Measurements from ENCODE around the gene COL8A1.

The COL8A1 gene

GRCh38 chr3:99761415-99762165 is 123.2 kb downstream of the COL8A1 start:
- DNase-seq (ENCODE audit: low spot score), result no peak

- DNase-seq (ENCODE audit: low spot score), result no peak
These were observed 124.5 kb downstream of the COL8A1 start for GRCh38 chr3:99762901-99763300.

DNA sequence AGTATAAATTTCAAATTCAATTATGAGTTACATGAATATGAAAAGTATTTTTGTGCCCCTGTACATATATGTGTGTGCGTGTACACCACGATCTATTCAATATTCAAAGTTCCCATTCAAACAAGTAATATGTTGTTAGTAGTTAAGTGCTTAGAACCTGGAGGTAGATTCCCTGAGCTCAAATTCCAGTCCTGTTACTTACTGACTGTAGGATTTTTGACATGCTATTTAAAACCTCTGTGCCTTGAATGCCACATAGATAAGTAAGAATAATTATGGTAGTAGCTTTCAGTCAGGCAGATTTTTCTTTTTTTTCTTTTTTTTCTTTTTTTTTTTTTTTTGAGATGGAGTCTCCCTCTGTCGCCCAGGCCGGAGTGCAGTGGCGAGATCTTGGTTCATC is 126.0 kb downstream of the COL8A1 start:
- no peak for DNase-seq (ENCODE audit: low spot score)

DNA sequence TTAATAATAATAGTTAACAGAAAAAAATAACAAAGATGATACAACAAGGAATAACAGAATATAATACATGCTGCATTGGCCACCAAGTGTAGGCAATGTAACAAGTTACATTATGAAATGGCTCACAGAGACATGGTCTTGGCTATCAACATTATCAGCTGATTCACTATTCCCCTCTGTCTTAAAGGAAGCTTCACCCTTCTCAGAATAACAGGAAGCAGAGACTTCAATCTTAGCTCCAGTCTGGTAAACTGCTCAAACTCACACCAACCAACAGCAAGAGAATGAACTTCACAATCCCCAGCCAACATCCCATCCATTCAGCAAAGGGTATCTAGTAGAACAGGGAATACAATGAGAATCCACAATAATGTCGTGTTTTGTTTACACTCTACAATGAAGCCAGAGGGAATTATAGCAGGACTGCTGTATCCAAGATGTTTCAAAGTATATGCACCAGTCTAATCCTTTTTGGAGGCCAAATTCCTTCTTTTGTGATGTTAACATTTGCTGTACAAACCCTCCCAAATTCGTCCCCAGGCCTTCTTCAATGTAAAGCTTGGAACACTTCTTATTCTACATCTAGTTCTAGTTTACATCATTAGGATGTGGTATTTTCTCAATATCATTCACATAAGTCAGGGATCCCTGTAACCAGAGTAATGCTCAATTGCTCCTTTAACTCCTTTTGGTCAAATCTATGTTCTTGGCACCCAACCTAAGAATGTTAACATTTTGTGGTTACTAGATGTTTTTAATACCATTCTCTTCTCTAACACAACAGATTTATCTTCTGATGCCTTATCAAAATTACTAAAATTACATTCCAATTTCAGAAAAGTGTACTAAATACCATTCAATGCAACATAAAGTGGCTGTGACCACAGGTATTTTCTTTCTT is 126.9 kb downstream of the COL8A1 start:
- DNase-seq (ENCODE audit: low spot score), result no peak

DNA sequence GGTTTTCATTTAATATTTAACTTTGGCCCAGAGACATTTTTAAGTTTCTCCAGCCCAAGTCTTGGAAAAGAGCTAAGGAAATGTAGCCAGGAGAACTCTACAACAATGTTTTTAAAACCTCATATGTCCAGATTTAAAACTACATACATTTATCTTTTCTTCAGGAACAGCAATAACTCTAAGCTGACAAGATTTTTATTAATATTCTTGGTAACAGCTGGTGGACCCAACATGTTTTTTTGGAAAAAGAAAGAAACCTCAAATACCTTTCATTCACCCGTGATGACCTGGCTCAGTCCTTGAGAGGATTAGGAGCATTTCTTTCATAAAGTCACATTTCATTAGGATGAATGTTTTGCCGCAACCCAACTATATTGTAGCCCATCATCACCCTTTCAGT is 128.9 kb downstream of the COL8A1 start:
- no peak for DNase-seq (ENCODE audit: low spot score)

- DNase-seq (ENCODE audit: low spot score), result no peak
These were observed 129.7 kb downstream of the COL8A1 start for GRCh38 chr3:99768126-99768525.

GRCh38 chr3:99768808-99769501 is 130.6 kb downstream of the COL8A1 start:
- no peak for DNase-seq (ENCODE audit: low spot score)

DNA sequence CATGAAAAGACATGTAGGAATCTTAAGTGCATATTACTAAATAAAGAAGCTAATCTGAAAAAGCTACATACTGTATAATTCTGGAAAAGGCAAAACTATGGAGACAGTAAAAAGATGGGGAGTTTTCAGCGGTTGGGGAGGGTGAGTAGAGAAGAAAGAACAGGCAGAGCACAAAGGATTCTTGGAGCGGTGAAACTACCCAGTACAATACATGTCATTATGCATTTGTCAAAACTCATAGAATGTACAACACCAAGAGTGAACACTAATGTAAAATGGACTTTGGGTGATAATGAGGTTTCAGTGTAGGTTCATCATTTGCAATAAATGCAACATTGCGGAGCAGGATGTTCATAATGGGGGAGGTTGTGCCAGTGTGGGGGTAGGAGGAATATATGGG is 133.8 kb downstream of the COL8A1 start:
- no peak for DNase-seq (ENCODE audit: low spot score)

GRCh38 chr3:99772671-99773070 is 134.3 kb downstream of the COL8A1 start:
- no peak for DNase-seq (ENCODE audit: low spot score)

- no peak for DNase-seq (ENCODE audit: low spot score)
These were observed 136.1 kb downstream of the COL8A1 start for GRCh38 chr3:99774467-99774866.

DNA sequence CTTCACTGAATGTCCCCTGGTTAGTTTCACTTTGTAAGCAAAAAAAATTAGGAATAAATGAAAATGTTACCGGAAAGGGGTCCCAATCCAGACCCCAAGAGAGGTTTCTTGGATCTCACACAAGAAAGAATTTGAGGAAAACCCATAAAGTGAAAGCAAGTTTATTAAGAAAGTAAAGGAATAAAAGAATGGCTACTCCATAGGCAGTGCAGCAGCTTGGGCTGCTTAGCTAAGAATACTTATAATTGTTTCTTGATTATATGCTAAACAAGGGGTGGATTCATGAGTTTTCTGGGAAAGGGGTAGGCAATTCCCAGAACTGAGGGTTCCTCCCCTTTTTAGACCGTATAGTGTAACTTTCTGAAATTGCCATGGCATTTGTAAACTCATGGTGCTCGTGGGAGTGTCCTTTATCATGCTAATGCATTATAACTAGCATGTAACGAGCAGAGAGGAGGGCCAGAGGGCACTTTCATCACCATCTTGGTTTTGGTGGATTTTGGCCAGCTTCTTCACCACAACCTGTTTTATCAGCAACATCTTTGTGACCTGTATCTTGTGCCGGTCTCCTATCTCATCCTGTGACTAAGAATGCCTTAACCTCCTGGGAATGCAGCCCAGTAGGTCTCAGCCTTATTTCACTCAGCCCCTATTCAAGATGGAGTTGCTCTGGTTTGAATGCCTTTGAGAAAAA is 138.3 kb downstream of the COL8A1 start:
- no peak for DNase-seq (ENCODE audit: low spot score)

GRCh38 chr3:99777210-99777549 is 138.8 kb downstream of the COL8A1 start:
- no peak for DNase-seq (ENCODE audit: low spot score)

DNA sequence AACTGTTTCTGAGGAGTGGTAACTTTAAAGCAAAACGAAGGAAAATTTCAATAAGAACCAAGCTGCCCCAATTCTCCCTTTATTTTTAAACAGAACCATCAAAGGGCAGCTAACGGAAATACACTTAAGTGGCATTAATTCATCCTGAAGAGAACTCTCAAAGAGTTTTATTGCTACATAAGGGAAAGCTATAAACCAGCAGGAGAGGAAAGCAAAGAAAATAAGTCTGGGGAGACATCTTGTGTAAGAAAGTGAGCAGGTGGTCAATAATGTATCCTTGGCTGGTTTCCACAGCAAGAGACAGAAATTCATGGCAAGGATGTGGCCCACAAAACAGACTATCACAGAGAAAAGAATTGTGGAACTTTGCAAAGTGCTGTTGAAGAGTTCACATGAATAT is 139.3 kb downstream of the COL8A1 start:
- DNase-seq (ENCODE audit: low spot score), result no peak

DNA sequence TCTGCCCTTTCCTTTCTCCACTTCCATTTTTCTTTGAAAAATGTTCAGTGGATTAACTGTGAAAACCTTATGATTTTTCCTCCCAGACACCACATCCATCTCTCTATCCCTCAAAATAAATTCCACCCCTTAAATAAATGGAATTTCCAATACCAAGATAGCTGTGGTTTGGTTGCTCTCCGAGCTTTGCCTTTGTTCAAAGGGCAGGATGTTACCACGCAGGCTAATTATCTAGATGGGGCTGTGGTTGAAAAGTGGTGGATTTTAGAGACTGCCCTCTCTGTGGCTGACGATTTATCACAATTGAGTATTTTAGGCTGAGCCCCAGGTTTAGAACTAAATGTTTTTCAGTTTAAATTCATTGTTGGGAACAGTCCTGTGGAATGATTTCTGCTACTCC is 142.4 kb downstream of the COL8A1 start:
- DNase-seq (ENCODE audit: low spot score), result no peak

DNA sequence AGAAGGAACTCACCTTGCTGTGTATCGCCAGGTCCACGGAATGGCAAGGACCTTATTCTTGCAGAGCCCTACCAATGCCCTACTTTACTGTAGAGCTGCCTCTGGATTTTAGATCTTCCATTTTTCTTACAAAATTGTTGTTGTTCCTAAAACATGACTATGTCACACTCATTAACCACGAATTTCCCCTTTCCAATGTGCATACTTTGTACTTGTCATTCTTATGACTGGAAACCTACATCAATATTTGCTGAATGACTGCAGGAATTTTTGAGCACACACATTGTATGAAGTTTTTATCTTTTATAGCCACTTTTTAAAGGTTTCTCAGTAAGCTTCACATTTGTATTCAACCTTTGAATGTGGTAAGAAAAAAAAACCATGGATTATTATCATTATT is 143.4 kb downstream of the COL8A1 start:
- DNase-seq (ENCODE audit: low spot score), result no peak

- DNase-seq (ENCODE audit: low spot score), result no peak
These were observed 144.7 kb downstream of the COL8A1 start for GRCh38 chr3:99783011-99783573.

GRCh38 chr3:99789011-99789721 is 150.8 kb downstream of the COL8A1 start:
- DNase-seq (ENCODE audit: low spot score), result peak; percentile 22

DNA sequence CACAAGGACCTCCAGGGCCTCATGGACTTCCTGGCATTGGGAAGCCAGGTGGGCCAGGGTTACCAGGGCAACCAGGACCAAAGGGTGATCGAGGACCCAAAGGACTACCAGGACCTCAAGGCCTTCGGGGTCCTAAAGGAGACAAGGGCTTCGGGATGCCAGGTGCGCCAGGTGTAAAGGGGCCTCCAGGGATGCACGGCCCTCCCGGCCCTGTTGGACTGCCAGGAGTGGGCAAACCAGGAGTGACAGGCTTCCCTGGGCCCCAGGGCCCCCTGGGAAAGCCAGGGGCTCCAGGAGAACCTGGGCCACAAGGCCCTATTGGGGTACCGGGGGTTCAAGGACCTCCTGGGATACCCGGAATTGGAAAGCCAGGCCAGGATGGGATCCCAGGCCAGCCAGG is 156.1 kb downstream of the COL8A1 start:
- DNase-seq (ENCODE audit: low spot score), result no peak

GRCh38 chr3:99795573-99795972 is 157.2 kb downstream of the COL8A1 start:
- DNase-seq (ENCODE audit: low spot score), result no peak

DNA sequence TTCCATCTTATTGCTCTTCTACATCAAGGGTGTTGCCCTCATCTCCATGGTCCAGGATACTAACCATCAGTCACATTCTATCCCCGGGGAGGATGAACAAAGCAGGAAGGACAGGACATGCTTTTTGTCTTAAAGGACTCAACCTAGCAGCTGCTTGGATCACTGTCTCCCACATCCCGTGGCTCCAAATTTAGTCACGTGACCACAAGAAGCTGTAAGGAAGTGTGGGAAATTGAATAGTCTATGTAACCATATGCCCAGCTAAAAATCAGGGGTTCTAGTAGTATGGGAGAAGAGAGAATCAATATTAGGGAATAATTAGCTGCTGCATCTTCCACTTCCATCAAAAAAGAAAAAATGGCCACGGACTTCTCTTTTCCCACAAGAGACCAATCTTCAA is 161.0 kb downstream of the COL8A1 start:
- no peak for DNase-seq (ENCODE audit: low spot score)

DNA sequence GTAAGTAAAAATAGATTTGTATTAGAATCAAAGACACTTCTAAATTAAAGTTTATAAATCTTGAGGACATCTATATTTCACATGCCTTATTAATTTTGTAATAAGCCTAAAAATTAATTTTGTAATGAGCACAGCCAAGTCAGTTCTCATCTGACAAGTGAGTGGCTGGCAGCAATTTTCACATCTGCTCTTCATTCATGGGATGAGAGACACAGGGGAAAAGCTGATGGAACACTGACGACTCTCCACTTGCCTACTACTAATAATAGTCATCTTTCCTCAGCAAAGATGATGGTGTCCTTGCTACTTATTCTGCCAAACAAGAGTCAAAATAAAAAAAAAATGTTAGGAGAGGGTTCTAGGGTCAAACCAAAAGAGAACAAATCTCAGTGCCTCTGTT is 164.9 kb downstream of the COL8A1 start:
- no peak for DNase-seq (ENCODE audit: low spot score)
